Measurements from ENCODE around the gene GCAT. TPM values are rescaled to one million over a fixed set of nuclear protein-coding genes. Genes with fewer than 3 reads are reported as not detected.

Gene GCAT
- total and polyA plus RNA-seq, 2 of the 13 experiments (the other 11 are each of a cell fraction or from before 2014, with no cell fraction given): 28.0 to 50.3 TPM

DNA sequence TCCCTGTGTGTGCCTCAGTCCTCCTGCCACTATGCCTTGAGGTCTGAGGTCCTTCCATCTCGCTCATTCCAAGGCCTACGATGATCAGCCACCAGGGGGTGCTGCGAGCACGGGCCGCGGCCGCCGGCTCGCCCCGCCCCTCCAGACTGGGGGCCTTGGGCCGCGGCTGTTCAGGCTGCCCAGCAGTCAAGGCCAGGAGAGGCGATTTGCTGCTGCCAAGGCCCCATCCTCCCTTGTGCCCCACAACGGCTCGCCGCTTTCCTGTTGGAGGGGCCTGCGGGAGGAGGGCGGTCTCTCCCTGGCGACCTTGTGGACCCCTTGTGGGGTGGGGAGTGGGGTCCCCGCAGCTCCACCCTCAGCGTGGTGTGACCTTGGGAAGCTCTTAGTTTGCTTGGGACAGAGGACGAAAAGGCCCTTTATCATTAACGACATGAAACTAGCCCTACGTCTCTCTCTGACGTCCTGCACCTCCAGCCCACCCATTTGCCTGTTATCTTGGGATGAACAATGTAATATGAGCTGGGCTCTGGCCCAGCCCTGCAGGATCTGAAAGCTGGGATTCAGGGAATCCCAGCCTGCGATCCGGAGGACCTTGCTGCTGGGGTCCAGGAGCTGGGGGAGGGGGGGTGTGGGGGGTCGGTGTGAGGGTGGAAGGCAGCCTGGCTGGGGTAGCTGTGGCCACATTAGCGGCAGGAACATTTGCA is 10.1 kb downstream of the GCAT start (continued):
- TF ChIP-seq, protein P1, sequence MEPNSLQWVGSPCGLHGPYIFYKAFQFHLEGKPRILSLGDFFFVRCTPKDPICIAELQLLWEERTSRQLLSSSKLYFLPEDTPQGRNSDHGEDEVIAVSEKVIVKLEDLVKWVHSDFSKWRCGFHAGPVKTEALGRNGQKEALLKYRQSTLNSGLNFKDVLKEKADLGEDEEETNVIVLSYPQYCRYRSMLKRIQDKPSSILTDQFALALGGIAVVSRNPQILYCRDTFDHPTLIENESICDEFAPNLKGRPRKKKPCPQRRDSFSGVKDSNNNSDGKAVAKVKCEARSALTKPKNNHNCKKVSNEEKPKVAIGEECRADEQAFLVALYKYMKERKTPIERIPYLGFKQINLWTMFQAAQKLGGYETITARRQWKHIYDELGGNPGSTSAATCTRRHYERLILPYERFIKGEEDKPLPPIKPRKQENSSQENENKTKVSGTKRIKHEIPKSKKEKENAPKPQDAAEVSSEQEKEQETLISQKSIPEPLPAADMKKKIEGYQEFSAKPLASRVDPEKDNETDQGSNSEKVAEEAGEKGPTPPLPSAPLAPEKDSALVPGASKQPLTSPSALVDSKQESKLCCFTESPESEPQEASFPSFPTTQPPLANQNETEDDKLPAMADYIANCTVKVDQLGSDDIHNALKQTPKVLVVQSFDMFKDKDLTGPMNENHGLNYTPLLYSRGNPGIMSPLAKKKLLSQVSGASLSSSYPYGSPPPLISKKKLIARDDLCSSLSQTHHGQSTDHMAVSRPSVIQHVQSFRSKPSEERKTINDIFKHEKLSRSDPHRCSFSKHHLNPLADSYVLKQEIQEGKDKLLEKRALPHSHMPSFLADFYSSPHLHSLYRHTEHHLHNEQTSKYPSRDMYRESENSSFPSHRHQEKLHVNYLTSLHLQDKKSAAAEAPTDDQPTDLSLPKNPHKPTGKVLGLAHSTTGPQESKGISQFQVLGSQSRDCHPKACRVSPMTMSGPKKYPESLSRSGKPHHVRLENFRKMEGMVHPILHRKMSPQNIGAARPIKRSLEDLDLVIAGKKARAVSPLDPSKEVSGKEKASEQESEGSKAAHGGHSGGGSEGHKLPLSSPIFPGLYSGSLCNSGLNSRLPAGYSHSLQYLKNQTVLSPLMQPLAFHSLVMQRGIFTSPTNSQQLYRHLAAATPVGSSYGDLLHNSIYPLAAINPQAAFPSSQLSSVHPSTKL (CRISPR knock-in tag; IDR thresholded peaks at IDR 0.05): peak; percentile 77
- TF ChIP-seq SP2 (CRISPR knock-in tag; IDR thresholded peaks at IDR 0.05): 0 out of 2 replicates have a peak, but pooled peaks have one; percentile 34
- TF ChIP-seq MXD4 (CRISPR knock-in tag; IDR thresholded peaks at IDR 0.05): peak; percentile 75; the same call in 1 of the 2 replicates
- TF ChIP-seq, protein P2, sequence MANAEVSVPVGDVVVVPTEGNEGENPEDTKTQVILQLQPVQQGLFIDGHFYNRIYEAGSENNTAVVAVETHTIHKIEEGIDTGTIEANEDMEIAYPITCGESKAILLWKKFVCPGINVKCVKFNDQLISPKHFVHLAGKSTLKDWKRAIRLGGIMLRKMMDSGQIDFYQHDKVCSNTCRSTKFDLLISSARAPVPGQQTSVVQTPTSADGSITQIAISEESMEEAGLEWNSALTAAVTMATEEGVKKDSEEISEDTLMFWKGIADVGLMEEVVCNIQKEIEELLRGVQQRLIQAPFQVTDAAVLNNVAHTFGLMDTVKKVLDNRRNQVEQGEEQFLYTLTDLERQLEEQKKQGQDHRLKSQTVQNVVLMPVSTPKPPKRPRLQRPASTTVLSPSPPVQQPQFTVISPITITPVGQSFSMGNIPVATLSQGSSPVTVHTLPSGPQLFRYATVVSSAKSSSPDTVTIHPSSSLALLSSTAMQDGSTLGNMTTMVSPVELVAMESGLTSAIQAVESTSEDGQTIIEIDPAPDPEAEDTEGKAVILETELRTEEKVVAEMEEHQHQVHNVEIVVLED (CRISPR knock-in tag; IDR thresholded peaks at IDR 0.05; ENCODE audit: borderline replicate concordance): peak; percentile 48; the same call in 1 of the 2 replicates
- peak; percentile 74; the same call in 1 of the 2 replicates for TF ChIP-seq ZNF766 (CRISPR knock-in tag; IDR thresholded peaks at IDR 0.05; ENCODE audit: borderline replicate concordance)
- TF ChIP-seq, protein P3, sequence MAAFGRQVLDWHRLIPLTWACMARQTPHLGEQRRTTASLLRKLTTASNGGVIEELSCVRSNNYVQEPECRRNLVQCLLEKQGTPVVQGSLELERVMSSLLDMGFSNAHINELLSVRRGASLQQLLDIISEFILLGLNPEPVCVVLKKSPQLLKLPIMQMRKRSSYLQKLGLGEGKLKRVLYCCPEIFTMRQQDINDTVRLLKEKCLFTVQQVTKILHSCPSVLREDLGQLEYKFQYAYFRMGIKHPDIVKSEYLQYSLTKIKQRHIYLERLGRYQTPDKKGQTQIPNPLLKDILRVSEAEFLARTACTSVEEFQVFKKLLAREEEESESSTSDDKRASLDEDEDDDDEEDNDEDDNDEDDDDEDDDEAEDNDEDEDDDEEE (CRISPR knock-in tag; IDR thresholded peaks at IDR 0.05): peak; percentile 59; the same call in 1 of the 2 replicates
- TF ChIP-seq SMARCE1 (IDR thresholded peaks at IDR 0.05; ENCODE audit: borderline replicate concordance): no peak
- no peak for TF ChIP-seq CHD2 (IDR thresholded peaks at IDR 0.05; ENCODE audit: low read depth, low read length)
- 0 out of 2 replicates have a peak, but pooled peaks have one; percentile 49 for TF ChIP-seq ZNF569 (CRISPR knock-in tag; IDR thresholded peaks at IDR 0.05; ENCODE audit: borderline replicate concordance)
- TF ChIP-seq, protein P4, sequence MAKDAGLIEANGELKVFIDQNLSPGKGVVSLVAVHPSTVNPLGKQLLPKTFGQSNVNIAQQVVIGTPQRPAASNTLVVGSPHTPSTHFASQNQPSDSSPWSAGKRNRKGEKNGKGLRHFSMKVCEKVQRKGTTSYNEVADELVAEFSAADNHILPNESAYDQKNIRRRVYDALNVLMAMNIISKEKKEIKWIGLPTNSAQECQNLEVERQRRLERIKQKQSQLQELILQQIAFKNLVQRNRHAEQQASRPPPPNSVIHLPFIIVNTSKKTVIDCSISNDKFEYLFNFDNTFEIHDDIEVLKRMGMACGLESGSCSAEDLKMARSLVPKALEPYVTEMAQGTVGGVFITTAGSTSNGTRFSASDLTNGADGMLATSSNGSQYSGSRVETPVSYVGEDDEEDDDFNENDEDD (CRISPR knock-in tag; IDR thresholded peaks at IDR 0.05; ENCODE audit: borderline replicate concordance): no peak
- TF ChIP-seq, protein P5, sequence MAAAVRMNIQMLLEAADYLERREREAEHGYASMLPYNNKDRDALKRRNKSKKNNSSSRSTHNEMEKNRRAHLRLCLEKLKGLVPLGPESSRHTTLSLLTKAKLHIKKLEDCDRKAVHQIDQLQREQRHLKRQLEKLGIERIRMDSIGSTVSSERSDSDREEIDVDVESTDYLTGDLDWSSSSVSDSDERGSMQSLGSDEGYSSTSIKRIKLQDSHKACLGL (CRISPR knock-in tag; IDR thresholded peaks at IDR 0.05): no peak
- peak; percentile 91 for TF ChIP-seq TARDBP (CRISPR knock-in tag; IDR thresholded peaks at IDR 0.05)
- peak; percentile 81 for TF ChIP-seq ZSCAN21 (CRISPR knock-in tag; IDR thresholded peaks at IDR 0.05; ENCODE audit: borderline replicate concordance)
- no peak for TF ChIP-seq ZKSCAN8 (CRISPR knock-in tag; IDR thresholded peaks at IDR 0.05; ENCODE audit: borderline replicate concordance)
- no peak for TF ChIP-seq CHCHD3 (CRISPR knock-in tag; IDR thresholded peaks at IDR 0.05)
- 0 out of 2 replicates have a peak, but pooled peaks have one; percentile 32 for TF ChIP-seq KLF13 (CRISPR knock-in tag; IDR thresholded peaks at IDR 0.05)
- TF ChIP-seq ZNF383 (CRISPR knock-in tag; IDR thresholded peaks at IDR 0.05; ENCODE audit: borderline replicate concordance): no peak
- peak; percentile 33; the same call in 1 of the 2 replicates for TF ChIP-seq ZNF652 (CRISPR knock-in tag; IDR thresholded peaks at IDR 0.05; ENCODE audit: borderline replicate concordance, low read depth)
- 0 out of 2 replicates have a peak, but pooled peaks have one; percentile 45 for TF ChIP-seq GATA4 (IDR thresholded peaks at IDR 0.05; ENCODE audit: borderline replicate concordance, low read depth)
- no peak for TF ChIP-seq MATR3 (CRISPR knock-in tag; IDR thresholded peaks at IDR 0.05)
- TF ChIP-seq NAIF1 (CRISPR knock-in tag; IDR thresholded peaks at IDR 0.05; ENCODE audit: borderline replicate concordance): no peak
